Activated CD4-positive, alpha-beta T cell treated with anti-CD3 and anti-CD28 coated beads, Interleukin-2, amount 50 U/mL, for 24 hours (primary cell): ENCODE measurements around the gene PXT1.
A peak's percentile ranks its signal among the peaks of the same experiment; 100 is the strongest.

Source experiments
- DNase-seq, 2 donors: peaks; one replicate each; pipeline ENCODE4 v3.0.0-alpha.2; 2020; ENCODE audit warnings: low read depth in 1 of 2, low spot score in 1 of 2

Gene PXT1

DNA sequence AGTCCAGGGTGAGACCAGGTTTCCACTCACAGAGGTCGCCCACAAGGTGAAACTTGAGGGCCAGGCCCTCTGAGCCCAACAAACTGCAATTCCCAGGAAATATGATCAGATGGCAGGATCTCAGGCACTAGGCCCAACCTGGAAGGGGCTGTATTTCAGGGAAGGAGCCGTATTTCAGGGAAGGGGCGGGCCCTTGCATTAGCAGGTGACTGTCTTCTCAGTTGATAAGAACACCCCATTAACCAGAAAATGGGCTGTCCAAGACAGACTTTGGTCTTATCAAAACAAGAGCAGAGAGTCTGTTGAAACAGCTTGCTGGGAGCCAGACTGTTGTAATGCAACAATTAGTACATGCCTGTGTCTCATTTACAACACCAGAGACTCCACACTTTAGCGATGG is 95.0 kb downstream of the PXT1 start:
- no peak for DNase-seq

DNA sequence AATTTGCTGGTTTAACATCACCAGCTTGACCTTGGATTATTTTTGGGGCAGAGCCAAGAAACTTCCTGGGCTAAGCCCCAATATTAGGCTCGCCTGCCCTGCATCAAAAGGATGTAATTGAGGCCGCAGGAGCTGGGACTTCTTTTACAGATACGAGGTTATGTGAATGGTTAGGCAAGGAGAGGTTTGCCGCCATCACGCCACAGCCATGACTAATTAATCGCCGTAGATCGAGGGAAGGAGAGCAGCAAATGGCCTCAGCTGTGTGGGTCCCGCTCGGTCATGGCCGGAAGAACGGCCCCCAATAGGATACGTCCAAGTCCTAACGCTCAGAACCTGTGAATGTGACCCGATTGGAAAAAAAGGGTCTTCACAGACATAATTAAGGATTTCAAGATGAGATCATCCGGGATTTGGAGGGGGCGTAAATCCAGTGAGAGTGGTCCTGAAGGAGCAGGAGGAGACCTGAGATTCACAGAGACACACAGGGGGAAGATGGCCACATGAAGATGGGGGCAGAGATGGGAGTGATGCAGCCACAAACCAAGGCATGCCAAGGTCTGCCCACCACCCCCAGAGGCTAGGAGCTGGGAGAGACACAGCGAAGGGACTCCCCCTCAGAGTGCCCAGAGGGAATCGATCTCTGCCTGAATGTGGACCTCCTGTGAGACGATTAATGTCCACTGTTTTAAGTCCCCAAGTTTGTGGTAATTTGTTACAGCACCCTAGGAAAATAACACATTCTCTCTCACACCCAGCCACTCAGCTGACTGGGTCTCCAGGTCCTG is 96.0 kb downstream of the PXT1 start:
- DNase-seq = no peak

DNA sequence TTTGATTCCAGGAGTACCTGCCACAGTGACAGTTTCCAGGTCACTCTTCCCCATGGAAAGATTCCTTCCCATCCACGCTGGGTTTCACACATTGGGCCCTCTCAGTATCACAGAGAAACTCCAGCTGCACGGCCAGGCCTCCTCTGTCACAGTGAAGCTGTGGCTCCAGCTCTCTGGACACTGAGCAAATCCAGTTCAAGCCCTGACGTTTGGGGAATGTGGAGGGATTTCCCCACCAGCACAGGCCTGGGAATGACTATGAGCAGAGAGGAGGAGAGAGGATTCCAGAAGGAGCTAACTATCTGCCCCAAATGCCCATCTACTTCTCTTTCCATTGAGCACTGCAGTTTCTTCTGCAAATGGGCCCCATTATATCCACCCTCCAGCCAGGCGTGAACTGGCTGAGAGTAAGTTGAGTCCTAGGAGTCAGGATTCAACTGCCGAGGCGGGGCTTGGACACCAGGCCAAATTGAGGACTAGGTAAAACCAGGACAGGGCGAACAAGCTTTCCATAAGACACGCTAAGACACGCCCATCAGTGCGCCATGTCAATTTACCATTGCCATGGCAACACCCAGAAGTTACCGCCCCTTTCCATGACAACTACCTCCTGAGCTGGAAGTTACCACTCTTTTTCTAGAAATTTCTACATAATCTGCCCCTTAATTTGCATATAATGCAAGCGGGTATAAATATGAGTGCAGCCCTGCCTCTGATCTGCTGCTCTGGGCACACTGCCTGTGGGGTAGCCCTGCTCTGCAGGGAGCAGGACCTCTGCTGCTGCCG is 96.8 kb downstream of the PXT1 start:
- DNase-seq = no peak

DNA sequence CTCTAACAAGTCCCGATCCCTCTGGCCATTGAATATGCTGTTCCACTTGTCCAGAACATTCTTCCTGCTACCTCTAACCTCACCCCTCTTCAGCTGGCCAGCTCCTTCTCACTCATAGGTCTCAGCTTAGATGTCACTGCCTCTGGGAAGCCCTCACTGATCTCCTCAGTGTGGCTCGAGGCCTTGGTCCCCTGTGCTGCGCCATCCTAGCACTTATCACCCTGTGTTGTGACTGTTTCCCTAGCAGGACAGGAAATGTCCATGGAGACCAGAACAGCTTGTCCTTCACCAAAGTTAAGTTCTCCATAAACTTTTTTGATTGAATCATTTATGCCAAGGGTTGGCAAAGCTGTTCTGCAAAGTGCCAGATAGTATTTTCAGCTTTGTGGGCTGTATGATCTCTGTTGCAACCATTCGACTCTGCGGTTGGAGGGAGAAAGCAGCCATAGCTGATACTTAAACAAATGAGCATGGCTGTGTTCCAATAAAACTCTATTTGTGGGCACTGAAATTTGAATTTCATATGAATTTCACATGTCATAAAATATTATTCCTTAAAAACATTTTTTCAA is 99.5 kb downstream of the PXT1 start:
- no peak for DNase-seq

DNA sequence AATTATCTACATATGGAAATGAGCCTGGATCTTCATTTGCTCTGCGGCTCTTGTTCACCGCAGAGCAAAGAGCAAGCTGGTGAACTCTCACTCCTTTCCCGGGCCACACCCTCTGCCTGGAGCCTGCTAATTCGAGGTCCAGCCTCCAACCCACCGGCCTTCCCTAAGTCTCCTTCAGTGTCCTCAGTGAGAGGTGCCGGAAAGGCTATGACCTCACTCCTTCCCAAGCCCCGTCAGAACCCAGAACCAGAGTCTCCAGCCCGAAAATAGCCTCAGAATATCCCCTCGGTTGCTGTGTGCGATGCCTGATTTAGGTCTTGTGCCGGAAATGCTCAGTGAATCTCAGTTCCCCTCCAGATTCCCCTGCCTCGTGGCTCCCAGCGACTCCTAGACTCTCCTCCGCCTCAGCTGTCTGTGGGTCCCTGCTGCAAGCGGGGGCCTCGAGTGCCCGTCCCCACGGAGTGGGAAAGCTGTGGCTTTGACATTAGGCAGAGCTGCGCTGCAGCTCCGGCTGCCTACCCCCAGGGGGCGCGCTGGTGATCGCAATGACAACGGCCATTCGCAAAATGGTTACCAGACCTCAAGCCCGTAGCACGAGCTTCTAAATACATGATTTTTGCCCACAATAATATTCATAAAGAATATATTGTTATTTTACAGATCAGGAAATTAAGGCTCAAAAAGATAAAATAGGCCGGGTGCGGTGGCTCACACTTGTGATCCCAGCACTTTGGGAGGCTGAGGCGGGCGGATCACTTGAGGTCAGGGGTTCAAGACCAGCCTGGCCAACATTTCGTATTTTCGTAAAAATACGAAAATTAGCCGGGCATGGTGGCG is 101.8 kb downstream of the PXT1 start:
- DNase-seq = peak; percentile 57 to 65
